Activated naive CD4-positive, alpha-beta T cell treated with anti-CD3 and anti-CD28 coated beads, Interleukin-2, amount 50 U/mL, for 72 hours (primary cell): ENCODE data around the gene ASRGL1. TPM values are rescaled to one million over a fixed set of nuclear protein-coding genes. Genes with fewer than 3 reads are reported as not detected.

Experiments used
- ATAC-seq, 2 donors: fragments of 150-1000 bp; cut with Tn5 transposase; 2 replicates each; pipeline ENCODE4 v1.10.0; 2021; ENCODE audit warnings: mild to moderate bottlenecking in 2 of 2, moderate library complexity in 2 of 2
- DNase-seq, 2 donors: peaks; one replicate each; pipeline ENCODE4 v3.0.0; 2021 to 2022; ENCODE audit warnings: low spot score in 2 of 2
- H3K27ac Mint-ChIP-seq, 2 donors: one replicate each; pipeline ENCODE4 v1.8.0; 2022; ENCODE audit warnings: mild to moderate bottlenecking in 2 of 2, mixed read lengths in 2 of 2
- H3K36me3 Mint-ChIP-seq, 2 donors: one replicate each; pipeline ENCODE4 v1.8.0; 2022; ENCODE audit warnings: mixed read lengths in 2 of 2
- H3K9me3 Mint-ChIP-seq, 2 donors: one replicate each; pipeline ENCODE4 v1.8.0; 2022; ENCODE audit warnings: mixed read lengths in 2 of 2
- total RNA-seq, 2 donors: library from RNA; stranded (reverse); gene quantifications; one replicate each; pipeline ENCODE4 v1.2.3, GENCODE V29; 2022

The ASRGL1 gene
- total RNA-seq, 2 donors from 2014 or later: 5.5 to 8.1 TPM

DNA sequence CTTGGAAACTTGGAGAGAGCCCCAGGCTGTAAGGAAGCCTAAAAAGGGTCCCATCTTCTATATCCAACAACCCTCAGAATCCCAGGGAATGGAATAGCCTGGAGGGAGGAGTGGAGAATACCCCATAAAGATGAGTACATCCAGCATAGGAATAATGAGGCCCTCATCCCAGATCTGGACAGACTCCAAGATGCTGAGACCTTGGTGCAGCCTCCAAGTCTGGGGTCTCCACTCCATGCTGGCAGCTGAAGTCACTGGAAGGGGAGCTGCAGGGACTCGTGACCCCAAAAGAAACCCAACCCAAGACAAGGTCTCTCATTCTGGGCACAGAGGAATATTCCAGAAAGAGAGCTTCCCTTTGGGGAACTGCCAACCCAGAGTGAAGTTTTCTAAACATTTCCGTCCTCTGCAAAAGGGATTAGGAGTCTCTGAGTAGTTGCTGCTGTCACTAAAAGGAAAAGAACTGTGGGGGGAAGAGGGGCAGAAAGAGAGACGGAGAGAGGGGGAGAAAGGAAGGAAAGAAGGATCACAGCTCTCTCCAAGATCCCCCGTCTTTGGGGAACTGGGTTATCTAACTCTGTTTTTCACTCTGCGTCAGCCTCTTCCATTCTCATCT is 82.2 kb downstream of the ASRGL1 start:
- DNase-seq: no peak
- Mint-ChIP-seq H3K9me3 (no peaks in the 10 kb centered on the region), H3K36me3 (no peaks in the 10 kb centered on the region), H3K27ac (no peak overlapping the region)
- no peak for ATAC-seq

GRCh38 chr11:62419943-62420342 is 82.7 kb downstream of the ASRGL1 start:
- ATAC-seq: no peak
- Mint-ChIP-seq H3K27ac (no peak overlapping the region), H3K9me3 (no peaks in the 10 kb centered on the region), H3K36me3 (no peaks in the 10 kb centered on the region)
- no peak for DNase-seq

GRCh38 chr11:62420882-62421281 is 83.6 kb downstream of the ASRGL1 start:
- Mint-ChIP-seq H3K27ac (no peak overlapping the region), H3K36me3 (no peaks in the 10 kb centered on the region), H3K9me3 (no peaks in the 10 kb centered on the region)
- no peak for DNase-seq
- no peak for ATAC-seq

- no peaks in the 10 kb centered on the region for H3K9me3 Mint-ChIP-seq
- ATAC-seq (no peak), DNase-seq (no peak)
- H3K36me3 Mint-ChIP-seq: no peaks in the 10 kb centered on the region
- no peak overlapping the region for H3K27ac Mint-ChIP-seq
Observed at GRCh38 chr11:62421996-62422395, 84.7 kb downstream of the ASRGL1 start.

DNA sequence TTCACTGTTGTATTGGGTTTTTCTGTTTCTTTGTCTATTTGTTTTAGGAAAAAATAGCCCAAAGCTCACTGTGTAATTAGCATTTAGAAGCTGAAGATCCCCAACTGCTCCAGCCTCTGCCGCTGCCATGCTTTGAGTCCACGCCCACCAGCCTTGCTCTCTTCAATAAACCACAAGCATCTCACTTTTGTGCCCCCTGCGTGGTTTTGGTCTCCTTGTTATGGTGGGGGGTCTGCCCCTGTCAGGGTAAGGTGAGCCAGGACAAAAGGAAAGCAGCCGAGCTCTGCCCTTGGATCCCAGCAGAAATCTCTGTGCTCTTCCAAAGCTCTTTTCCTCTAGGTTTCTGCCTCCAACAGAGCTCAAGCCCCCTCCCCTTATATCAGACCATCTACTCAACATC is 85.8 kb downstream of the ASRGL1 start:
- DNase-seq (no peak), ATAC-seq (no peak)
- H3K36me3 Mint-ChIP-seq: no peaks in the 10 kb centered on the region
- H3K27ac Mint-ChIP-seq: no peak overlapping the region
- H3K9me3 Mint-ChIP-seq: no peaks in the 10 kb centered on the region

DNA sequence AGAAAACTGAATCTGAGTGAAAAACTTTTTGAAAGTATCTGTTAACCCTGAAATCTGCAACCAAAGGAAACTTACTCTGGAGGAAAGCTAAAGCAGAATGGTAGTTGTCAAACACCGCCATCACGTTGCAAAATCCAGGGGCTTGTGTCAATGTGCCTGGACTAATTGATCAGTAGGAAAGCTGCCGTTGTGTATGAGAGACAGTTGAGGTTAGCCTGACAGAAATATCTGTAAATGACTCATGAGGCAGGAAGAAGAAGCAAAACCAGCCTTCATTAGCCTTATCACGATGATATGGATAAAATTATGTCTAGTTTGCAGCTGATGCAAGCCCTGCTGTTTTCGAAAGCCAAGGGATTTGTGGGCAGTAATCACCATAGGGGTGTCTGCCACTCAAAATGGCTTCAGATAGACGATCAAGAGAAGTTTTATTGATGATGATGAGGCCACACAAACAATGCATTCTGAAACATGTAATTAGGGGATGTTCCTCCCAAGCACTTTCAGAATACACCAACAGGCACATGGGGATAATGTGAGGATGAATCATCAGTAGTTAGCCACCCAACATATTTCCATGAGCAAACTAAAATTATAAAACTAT is 90.5 kb downstream of the ASRGL1 start:
- ATAC-seq (peak; percentile 68 to 73), DNase-seq (peak in 1 of 2 donors; percentile 21)
- H3K27ac Mint-ChIP-seq: peak overlapping the region; percentile 59 to 79
- H3K36me3 Mint-ChIP-seq: no peaks in the 10 kb centered on the region
- no peaks in the 10 kb centered on the region for H3K9me3 Mint-ChIP-seq

DNA sequence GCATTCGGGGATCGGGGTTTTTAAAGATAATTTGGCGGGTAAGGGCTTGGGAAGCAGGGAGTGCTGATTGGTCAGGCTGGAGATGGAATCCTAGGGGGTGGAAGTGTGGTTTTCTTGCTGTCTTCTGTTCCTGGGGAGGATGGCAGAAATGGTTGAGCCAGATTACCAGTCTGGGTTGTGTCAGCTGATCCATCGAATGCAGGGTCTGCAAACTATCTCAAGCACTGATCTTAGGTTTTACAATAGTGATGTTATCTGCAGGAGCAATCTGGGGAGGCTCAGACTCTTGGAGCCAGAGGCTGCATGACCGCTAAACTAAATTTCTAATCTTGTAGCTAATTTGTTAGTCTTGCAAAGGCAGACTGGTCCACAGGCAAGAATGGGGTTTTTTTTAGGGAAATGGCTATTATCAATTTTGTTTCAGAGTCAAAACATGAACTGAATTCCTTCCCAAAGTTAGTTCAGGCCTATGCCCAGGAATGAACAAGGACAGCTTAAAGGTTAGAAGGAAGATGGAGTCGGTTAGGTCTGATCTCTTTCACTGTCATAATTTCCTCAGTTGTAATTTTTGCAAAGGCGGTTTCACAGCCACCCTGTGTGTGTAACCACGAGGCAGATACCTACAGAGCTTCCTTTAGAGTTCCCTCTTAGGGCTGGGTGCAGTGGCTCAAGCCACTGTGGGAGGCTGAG is 91.8 kb downstream of the ASRGL1 start:
- peak overlapping the region in 1 of 2 donors; percentile 56 for H3K27ac Mint-ChIP-seq
- no peak for ATAC-seq
- H3K9me3 Mint-ChIP-seq: no peaks in the 10 kb centered on the region
- H3K36me3 Mint-ChIP-seq: no peaks in the 10 kb centered on the region
- DNase-seq: no peak

- ATAC-seq (no peak), DNase-seq (no peak)
- Mint-ChIP-seq H3K36me3 (no peaks in the 10 kb centered on the region), H3K9me3 (no peaks in the 10 kb centered on the region), H3K27ac (no peak overlapping the region)
Observed at GRCh38 chr11:62430425-62430824, 93.2 kb downstream of the ASRGL1 start.

GRCh38 chr11:62431171-62431901 is 94.1 kb downstream of the ASRGL1 start:
- DNase-seq (no peak), ATAC-seq (no peak)
- Mint-ChIP-seq H3K36me3 (no peaks in the 10 kb centered on the region), H3K9me3 (no peaks in the 10 kb centered on the region), H3K27ac (no peak overlapping the region)

DNA sequence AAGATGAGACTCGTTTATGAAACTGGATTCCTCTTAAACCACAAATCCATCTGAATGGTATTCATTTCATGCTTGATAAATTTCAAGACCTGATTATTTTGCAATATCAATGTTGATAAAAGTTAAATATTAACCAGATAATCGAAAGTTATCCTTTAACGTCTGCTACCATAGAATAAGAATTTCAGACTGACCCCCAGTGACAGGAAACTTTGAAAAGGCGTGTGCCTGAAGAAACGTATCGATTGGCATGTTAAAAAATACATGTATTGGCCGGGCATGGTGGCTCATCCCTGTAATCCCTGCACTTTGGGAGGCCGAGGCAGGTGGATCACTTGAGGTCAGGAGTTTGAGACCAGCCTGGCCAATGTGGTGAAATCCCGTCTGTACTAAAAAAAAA is 95.4 kb downstream of the ASRGL1 start:
- H3K36me3 Mint-ChIP-seq: no peaks in the 10 kb centered on the region
- DNase-seq: no peak
- ATAC-seq: no peak
- H3K9me3 Mint-ChIP-seq: no peaks in the 10 kb centered on the region
- no peak overlapping the region for H3K27ac Mint-ChIP-seq

DNA sequence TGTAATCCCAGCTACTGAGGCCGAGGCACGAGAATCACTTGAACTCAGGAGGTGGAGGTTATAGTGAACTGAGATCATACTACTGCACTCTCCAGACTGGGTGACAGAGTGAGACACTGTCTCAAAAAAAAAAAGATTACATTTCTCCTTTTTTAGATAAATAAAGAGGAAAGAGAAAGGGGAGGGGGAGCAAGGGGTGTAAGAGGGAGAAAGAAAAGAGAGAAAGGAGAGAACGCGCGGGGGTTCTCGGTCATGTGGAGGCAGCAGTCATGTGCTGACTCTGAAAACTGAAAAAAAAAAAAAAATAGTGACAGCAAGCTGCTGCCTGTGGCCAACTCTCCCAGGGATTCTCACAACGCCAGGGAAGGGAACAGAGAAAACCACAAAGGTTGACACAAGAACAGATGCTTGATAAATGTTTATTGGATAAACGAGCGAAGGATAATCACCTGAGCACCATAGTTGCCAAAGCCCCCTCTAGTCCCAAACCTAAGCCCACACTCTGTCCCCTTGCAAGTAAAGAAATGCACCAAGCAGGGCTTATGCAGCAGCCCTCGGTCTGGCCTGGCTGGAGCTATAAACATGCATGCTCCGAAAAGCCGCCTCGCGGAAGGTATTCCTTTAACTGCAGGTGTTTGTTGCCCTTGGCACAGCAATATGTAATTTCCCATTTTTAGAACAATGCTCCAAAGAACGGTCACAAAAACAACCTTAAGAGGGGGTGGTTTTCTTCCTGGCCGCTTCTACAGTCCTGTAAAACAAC is 96.1 kb downstream of the ASRGL1 start:
- no peaks in the 10 kb centered on the region for H3K36me3 Mint-ChIP-seq
- no peaks in the 10 kb centered on the region for H3K9me3 Mint-ChIP-seq
- no peak overlapping the region for H3K27ac Mint-ChIP-seq
- ATAC-seq (no peak), DNase-seq (no peak)

DNA sequence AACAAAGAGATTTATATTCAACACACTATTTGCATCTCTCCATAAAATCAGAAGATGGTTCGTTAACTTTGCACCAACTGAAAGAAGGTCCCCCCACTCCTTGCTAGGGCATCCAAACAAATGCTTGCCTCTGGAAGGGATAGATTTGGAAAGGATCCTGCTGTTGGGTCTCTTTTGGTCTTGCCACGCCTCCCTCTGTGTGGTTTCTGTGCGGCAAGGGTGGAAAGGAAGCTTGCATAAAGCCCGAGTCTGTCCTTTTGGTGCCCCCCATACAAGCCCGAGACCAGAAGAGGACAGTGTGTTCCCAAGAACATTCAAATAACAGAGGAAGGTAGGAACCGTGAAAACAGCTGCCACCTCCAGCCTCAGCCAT is 96.6 kb downstream of the ASRGL1 start:
- ATAC-seq: no peak
- H3K36me3 Mint-ChIP-seq: no peaks in the 10 kb centered on the region
- H3K27ac Mint-ChIP-seq: no peak overlapping the region

GRCh38 chr11:62435846-62436660 is 98.8 kb downstream of the ASRGL1 start:
- ATAC-seq (no peak), DNase-seq (no peak)
- no peak overlapping the region for H3K27ac Mint-ChIP-seq
- H3K36me3 Mint-ChIP-seq: no peaks in the 10 kb centered on the region
- no peaks in the 10 kb centered on the region for H3K9me3 Mint-ChIP-seq

More for the DNA sequence above, 96.6 kb downstream of the ASRGL1 start:
- H3K9me3 Mint-ChIP-seq: no peaks in the 10 kb centered on the region
- DNase-seq: no peak

DNA sequence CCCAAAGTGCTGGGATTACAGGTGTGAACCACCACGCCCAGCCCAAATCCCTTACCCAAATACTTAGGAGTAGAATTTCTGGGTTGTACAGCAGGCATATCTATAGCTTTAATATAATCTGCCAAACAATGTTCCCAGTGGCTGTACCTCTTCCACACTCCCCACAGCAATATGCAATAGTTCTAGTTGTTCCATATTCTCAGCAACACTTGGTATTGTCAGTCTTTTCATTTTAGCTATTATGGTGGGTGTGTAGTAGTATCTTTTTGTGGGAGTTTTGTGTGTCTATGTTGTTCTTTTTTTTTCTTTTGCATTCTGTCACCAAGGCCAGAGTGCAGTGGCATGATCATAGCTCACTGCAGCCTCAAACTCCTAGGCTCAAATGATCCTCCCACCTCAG is 100.4 kb downstream of the ASRGL1 start:
- Mint-ChIP-seq H3K36me3 (no peaks in the 10 kb centered on the region), H3K27ac (no peak overlapping the region), H3K9me3 (no peaks in the 10 kb centered on the region)
- DNase-seq: no peak
- no peak for ATAC-seq

- Mint-ChIP-seq H3K36me3 (no peaks in the 10 kb centered on the region), H3K27ac (no peak overlapping the region), H3K9me3 (no peaks in the 10 kb centered on the region)
- ATAC-seq: no peak
- DNase-seq: no peak
Observed at GRCh38 chr11:62438641-62439040, 101.4 kb downstream of the ASRGL1 start.
